Hepatocyte (in vitro differentiated cells): ENCODE results near the gene ZIM2.

Source experiments
- EZH2 ChIP-seq: fragments of 200-600 bp; sonication (generic); IDR thresholded peaks from 2 replicates; pipeline ENCODE4 v1.6.1; 2016; ENCODE audit warnings: antibody characterized with exemption, mild to moderate bottlenecking, borderline replicate concordance
- TF ChIP-seq, protein P1 (sequence below): fragments of 200-600 bp; sonication (generic); IDR thresholded peaks from 2 replicates; pipeline ENCODE4 v1.5.1; 2016; ENCODE audit warnings: antibody characterized with exemption, mild to moderate bottlenecking; ENCODE audit not compliant: poor library complexity

DNA sequence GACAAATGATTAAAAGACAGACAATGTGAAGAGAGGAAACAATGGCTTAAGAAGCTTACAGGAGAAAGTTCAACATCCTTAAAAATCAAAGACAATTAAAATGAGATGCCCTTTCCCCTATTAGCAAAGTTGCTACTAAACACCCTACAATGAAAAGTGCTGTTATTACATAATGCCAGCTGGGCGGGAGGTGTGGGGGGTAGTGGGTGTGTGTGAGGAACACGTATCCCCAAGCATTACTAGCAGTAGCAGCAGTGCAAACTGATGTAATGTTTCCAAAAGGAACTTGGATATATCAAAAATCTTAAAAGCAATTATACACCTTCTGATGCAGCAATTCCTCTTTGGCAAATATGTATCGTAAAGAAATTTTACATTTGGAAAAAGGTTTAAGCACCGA lies 70.9 kb downstream of the ZIM2 start:
- TF ChIP-seq, protein P1, sequence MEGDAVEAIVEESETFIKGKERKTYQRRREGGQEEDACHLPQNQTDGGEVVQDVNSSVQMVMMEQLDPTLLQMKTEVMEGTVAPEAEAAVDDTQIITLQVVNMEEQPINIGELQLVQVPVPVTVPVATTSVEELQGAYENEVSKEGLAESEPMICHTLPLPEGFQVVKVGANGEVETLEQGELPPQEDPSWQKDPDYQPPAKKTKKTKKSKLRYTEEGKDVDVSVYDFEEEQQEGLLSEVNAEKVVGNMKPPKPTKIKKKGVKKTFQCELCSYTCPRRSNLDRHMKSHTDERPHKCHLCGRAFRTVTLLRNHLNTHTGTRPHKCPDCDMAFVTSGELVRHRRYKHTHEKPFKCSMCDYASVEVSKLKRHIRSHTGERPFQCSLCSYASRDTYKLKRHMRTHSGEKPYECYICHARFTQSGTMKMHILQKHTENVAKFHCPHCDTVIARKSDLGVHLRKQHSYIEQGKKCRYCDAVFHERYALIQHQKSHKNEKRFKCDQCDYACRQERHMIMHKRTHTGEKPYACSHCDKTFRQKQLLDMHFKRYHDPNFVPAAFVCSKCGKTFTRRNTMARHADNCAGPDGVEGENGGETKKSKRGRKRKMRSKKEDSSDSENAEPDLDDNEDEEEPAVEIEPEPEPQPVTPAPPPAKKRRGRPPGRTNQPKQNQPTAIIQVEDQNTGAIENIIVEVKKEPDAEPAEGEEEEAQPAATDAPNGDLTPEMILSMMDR, result no peak
- no peak for TF ChIP-seq EZH2
